Transverse colon (tissue), 4 donors: ENCODE data around the gene PTPN20.

Source experiments
- POLR2AphosphoS5 ChIP-seq, 3 donors: sonication (generic); formaldehyde crosslinking; IDR thresholded peaks; one replicate each; pipeline ENCODE4 v1.6.1; 2016; ENCODE audit warnings: antibody characterized with exemption in 3 of 3
- TF ChIP-seq, protein P1 (sequence below), 5 experiments: fragments of 200-600 bp in 3 of 5; fragments of 450-650 bp in 2 of 5; sonication (generic) in 3 of 5; IDR thresholded peaks; 1 replicate in 2 of 5; 2 replicates in 3 of 5; pipeline ENCODE4 v1.5.1; 2016 to 2017; ENCODE audit warnings: antibody characterized with exemption in 5 of 5, inconsistent platforms in 3 of 5, mild to moderate bottlenecking in 2 of 5, moderate library complexity in 1 of 5

DNA sequence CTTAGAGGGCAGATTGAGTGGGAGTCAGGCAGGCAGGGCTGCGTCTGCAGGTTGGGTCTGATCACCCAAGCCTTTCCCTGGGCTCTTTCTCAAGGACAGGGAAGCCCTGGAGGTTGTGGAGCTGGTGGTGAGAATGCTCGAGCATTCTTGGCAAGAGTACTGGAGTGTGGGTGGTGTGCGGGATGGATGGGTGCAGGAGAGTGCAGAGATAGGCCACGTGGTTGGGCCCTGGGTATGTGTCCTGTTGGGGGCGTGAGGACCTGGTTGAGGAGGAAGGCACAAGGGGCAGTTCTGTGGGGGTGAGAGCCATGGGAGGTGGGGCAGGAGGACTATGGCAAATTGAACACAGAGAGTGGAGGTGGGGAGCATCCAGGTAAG lies 135.9 kb downstream of the PTPN20 start:
- TF ChIP-seq, protein P1, sequence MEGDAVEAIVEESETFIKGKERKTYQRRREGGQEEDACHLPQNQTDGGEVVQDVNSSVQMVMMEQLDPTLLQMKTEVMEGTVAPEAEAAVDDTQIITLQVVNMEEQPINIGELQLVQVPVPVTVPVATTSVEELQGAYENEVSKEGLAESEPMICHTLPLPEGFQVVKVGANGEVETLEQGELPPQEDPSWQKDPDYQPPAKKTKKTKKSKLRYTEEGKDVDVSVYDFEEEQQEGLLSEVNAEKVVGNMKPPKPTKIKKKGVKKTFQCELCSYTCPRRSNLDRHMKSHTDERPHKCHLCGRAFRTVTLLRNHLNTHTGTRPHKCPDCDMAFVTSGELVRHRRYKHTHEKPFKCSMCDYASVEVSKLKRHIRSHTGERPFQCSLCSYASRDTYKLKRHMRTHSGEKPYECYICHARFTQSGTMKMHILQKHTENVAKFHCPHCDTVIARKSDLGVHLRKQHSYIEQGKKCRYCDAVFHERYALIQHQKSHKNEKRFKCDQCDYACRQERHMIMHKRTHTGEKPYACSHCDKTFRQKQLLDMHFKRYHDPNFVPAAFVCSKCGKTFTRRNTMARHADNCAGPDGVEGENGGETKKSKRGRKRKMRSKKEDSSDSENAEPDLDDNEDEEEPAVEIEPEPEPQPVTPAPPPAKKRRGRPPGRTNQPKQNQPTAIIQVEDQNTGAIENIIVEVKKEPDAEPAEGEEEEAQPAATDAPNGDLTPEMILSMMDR (IDR thresholded peaks at IDR 0.05): no peak
- no peak for TF ChIP-seq POLR2AphosphoS5 (IDR thresholded peaks at IDR 0.05)
